ENCODE results near the gene HOMER2. TPM values are rescaled to one million over a fixed set of nuclear protein-coding genes. Genes with fewer than 3 reads are reported as not detected.

The HOMER2 gene
- total RNA-seq, 2 donors from 2014 or later, result 2.7 to 3.0 TPM

- intact Hi-C loops (cut with DNase I), result no loop called here
- DNase-seq (ENCODE audit: low spot score), result peak; percentile 19
Measured at GRCh38 chr15:82936966-82937711, 15.4 kb downstream of the HOMER2 start.

GRCh38 chr15:82935382-82935781 lies 17.1 kb downstream of the HOMER2 start:
- intact Hi-C loops (cut with DNase I), result no loop called here

GRCh38 chr15:82934100-82934880 lies 18.2 kb downstream of the HOMER2 start:
- intact Hi-C loops (cut with DNase I), result no loop called here

More at GRCh38 chr15:82935382-82935781, 17.1 kb downstream of the HOMER2 start:
- DNase-seq (ENCODE audit: low spot score), result peak; percentile 49

GRCh38 chr15:82933576-82933975 lies 18.9 kb downstream of the HOMER2 start:
- DNase-seq (ENCODE audit: low spot score), result no peak
- intact Hi-C loops (cut with DNase I), result no loop called here

More at GRCh38 chr15:82934100-82934880, 18.2 kb downstream of the HOMER2 start:
- peak; percentile 57 for DNase-seq (ENCODE audit: low spot score)

DNA sequence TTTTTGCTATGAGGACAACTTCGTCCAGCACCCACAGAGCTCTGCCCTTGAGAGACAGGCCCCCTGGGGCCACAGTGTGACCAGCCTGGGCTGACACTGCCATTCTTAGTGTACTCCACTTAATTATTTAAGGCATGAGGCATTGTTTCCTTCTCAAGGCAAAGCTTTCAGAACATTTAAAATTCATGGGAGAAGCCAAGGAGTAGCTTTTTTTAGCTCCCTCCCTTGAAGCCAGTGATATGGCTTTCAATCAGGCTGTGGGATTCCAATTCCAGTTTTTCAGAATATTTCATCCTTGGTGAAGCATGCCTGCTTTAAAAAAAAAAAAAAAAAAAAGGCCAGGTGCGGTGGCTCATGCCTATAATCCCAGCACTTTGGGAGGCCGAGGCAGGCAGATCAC lies 21.3 kb downstream of the HOMER2 start:
- no peak for DNase-seq (ENCODE audit: low spot score)
- intact Hi-C loops (cut with DNase I), result no loop called here

GRCh38 chr15:82930461-82930860 lies 22.1 kb downstream of the HOMER2 start:
- no peak for DNase-seq (ENCODE audit: low spot score)
- intact Hi-C loops (cut with DNase I), result no loop called here

DNA sequence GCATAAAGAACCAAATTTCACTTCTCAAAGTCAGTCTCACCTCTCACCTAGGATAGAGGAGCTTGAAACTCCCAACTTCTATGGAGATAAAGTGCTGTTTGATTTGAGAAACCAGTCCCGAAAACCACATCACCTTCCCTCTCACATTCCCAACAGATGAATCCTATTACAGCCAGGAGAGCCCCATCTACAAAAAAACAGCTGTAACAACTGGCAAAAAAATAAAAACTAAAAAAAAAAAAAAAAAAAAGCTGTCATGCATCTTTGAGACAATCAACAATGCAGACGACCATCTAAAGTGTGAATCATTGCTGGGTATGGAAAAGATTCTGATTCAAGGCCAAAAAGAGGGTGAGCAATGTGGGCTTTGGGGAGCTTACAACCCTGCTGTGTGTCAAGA lies 23.8 kb downstream of the HOMER2 start:
- DNase-seq (ENCODE audit: low spot score), result no peak
- intact Hi-C loops (cut with DNase I), result no loop called here

DNA sequence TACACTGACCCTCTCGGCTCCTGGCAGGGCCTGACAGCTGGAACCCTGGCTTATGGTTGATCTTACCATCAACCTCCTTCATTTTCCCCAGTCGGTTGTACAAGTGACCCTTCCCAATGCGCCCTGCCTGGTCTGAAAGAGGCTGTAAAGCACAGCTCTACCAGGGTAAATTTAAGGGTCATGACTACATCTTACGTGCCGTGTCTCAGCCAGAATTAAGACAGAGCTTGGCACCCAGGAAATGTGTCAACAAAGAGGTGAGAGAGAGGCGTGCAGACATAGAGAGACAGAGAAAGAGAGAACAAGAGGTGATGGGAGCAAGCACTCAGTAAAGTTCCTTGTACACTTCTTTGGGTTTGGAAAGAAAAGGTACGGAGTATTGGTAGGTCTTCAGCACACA lies 28.8 kb downstream of the HOMER2 start:
- intact Hi-C loops (cut with DNase I), result no loop called here
- no peak for DNase-seq (ENCODE audit: low spot score)

DNA sequence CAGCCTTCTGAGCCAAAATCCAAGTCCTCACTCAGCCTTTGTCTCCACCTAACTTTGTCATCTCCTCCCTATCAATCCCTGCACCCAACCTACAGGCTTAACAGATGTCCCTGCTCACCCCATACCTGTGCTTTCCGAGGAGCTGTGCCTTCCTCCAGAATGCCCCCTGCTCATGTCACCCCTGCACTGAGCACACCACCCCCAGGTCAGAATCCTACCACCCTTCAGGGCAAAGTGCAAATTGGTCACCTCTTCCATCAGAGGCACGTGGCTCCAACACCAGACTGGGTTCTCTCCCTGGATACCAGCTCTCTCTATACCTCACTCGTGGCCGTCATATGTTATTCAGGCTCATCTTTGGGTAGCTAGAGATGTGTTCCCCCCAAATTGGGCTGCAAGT lies 29.8 kb downstream of the HOMER2 start:
- intact Hi-C loops (cut with DNase I), result no loop called here
- no peak for DNase-seq (ENCODE audit: low spot score)

DNA sequence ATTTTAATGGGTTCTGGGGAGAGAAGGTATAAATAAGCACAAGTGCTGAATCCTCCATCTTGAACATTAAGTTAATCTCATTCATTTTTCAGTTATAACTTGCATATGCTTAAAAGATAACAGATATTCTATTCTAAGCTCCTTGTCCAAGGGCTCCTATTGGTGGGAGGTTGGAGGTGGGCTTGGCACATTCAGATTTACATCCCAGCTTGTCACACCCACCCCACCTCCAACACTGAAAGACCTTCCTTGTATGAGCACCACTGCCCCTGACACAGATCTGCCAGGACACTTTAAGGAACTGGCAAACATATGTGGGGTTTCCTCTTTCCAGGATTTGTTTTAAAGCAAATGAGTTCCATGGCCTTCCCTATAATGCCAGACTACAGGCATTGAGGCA lies 30.6 kb downstream of the HOMER2 start:
- no peak for DNase-seq (ENCODE audit: low spot score)
- intact Hi-C loops (cut with DNase I), result no loop called here

- intact Hi-C loops (cut with DNase I), result no loop called here
- DNase-seq (ENCODE audit: low spot score), result no peak
Measured at GRCh38 chr15:82921242-82921641, 31.3 kb downstream of the HOMER2 start.

GRCh38 chr15:82919231-82919886 lies 33.2 kb downstream of the HOMER2 start:
- DNase-seq (ENCODE audit: low spot score), result no peak
- intact Hi-C loops (cut with DNase I), result no loop called here

DNA sequence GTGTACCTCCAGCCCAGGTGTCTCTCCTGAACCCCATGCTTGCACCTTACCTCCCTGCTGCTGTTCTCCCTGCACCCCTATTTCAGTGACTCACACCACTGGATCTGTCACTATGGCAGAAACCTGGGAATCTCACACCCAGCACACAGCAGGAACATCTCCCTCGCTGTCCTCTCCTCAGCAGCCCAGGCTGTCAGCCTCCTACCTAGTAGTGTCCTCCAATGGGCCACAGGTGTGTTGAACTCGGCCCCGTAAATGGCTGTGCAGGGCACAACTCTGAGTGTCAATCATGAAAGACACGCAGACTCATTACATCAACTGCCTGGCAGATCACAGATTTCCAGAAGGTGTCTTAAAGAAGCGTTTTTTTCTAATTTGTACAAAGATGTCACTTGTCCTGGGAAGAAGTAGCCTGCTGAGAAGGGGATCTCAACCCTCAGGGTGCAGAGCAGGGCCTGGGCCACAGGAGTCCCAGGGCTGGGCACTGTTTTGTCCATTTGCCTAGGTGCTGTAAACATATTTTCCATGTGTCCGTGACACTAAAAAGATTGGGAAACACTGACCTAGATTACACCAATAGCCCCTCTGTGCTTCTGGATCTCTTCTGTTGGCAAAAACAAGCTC lies 33.8 kb downstream of the HOMER2 start:
- DNase-seq (ENCODE audit: low spot score), result no peak
- intact Hi-C loops (cut with DNase I), result no loop called here

GRCh38 chr15:82918162-82918561 lies 34.4 kb downstream of the HOMER2 start:
- no peak for DNase-seq (ENCODE audit: low spot score)
- intact Hi-C loops (cut with DNase I), result no loop called here

- DNase-seq (ENCODE audit: low spot score), result no peak
- intact Hi-C loops (cut with DNase I), result no loop called here
Measured at GRCh38 chr15:82917249-82917648, 35.3 kb downstream of the HOMER2 start.

- no peak for DNase-seq (ENCODE audit: low spot score)
- intact Hi-C loops (cut with DNase I), result no loop called here
Measured at GRCh38 chr15:82916161-82916952, 36.2 kb downstream of the HOMER2 start.

GRCh38 chr15:82914396-82914795 lies 38.1 kb downstream of the HOMER2 start:
- intact Hi-C loops (cut with DNase I), result no loop called here
- no peak for DNase-seq (ENCODE audit: low spot score)

DNA sequence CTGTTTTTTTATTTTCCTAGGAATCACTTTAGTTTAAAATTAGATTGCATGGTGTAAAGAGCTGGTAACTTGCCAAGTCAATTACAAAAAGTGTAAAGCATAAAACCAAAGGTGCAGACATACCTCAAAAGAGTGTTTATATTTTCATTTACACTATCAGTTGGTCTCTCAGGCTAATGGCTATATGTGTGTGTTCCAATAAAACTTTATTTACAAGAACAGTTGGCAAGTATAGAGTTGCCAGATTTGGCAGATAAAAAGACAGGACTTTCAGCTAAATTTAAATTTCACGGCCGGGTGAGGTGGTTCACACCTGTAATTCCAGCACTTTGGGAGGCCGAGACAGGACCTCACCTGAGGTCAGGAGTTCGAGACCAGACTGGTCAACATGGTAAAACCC lies 41.1 kb downstream of the HOMER2 start:
- intact Hi-C loops (cut with DNase I), result no loop called here

GRCh38 chr15:82910721-82911120 lies 41.8 kb downstream of the HOMER2 start:
- intact Hi-C loops (cut with DNase I), result no loop called here
- no peak for DNase-seq (ENCODE audit: low spot score)

More for the DNA sequence above, 41.1 kb downstream of the HOMER2 start:
- DNase-seq (ENCODE audit: low spot score), result no peak
